Measurements from ENCODE around the gene SEC23B.

The SEC23B gene

DNA sequence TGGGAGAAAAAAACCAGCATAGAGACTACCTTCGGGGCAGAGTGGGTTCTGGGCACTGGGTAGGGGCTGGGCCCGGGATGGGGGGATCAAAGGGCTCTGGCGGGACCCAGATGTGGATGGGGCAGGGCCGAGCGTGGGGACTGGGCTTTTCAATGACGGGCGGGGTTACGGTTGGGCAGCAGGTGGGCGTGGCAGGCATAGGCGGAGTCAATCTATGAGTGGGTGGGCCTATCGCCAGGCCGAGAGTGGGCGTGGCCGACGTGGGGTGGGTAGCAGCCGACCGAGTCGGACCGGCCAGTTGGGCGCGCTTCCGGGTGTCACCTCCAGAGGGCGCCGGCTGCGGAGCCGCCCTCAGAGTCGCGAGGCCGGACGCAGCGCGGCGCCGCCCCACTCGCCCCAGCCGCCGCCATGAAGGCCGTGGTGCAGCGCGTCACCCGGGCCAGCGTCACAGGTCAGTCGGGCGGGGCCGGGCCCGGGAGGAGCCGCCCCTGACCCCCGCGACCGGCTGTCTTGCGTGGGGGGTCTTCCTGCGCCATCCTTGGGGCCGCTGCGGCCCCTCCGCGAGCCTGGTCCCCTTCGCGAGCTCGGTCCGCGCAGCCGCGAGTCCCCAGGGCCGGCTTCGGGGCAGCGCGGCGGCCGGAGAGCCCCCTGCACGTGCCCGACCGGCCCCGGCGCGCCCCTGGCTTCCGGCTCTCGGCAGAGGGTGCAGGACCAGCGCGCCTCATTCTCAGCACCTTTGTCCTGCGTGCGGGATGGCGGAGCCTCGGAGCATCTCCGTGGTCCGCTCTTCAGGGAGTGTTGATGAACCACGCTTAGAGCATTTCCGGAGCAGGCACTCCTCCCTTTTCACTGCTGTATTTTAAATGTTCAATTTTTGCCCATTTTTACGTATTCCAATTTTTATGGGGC, 80.2 kb downstream of the SEC23B start, which contains the start of gene DTD1:
DTD1 (plus strand) TSS at position 390 of the 909 bp plus-strand sequence; CDS start at position 409, 19 bp downstream.
- DNase-seq (ENCODE audit: low read depth) = peak; percentile 92

- no peak for DNase-seq (ENCODE audit: low read depth)
Measured at GRCh38 chr20:18588574-18588933, 80.8 kb downstream of the SEC23B start.

DNA sequence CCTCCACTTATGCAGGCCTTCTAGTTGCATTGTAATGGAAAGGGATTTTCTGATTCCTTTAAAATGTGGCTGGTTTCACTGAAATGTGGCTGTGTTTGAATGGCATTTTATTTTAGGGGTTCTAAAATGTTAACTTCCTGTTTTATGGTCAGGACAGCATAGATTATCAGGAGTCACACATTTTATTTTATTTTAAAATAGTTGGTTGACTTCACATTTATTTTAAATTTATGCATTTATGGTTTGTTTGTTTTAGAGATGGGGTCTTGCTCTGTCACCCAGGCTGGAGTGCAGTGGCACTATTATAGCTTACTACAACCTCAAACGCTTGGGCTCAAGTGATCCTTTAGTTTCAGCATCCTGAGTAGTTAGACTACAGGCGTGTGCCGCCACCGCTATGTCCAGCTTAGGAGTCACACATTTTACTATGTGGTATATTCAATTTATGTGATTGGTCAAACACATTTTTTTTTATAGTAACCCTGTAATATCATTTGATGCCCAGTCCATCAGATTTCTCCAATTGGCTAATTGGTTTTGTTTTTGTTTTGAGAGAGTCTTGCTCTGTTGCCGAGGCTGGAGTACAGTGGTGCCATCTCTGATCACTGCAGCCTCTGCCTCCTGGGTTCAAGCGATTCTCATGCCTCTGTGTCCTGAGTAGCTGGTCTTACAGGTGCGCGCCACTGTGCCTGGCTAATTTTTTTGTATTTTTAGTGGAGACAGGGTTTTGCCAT, 82.4 kb downstream of the SEC23B start:
- DNase-seq (ENCODE audit: low read depth) = no peak

DNA sequence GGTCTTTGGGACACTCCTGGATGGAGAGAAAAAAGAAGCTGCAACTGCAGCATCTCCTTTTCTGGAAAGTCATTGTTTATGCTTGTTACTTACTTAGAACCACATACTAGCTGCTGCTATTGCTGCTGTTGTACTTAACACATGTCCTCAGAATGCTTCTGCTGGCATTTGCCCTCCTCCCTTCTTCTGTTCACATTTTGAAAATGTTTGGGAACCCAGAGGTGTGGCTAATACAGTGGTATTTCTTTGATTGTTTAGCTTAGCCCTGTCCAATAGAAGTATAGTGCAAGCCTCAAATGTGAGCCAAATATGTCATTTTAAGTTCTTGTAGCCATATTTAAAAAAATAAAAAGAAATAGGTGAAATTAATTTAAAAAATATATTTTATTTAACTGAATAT, 88.5 kb downstream of the SEC23B start:
- no peak for DNase-seq (ENCODE audit: low read depth)

- DNase-seq (ENCODE audit: low read depth) = no peak
Measured at GRCh38 chr20:18609741-18610140, 102.0 kb downstream of the SEC23B start.
